Measurements from ENCODE around the gene SHISAL1.

GRCh38 chr22:44249376-44250147 is 63.2 kb downstream of the SHISAL1 start:
- TF ChIP-seq CTCF (IDR thresholded peaks at IDR 0.05; ENCODE audit: extremely low read depth in 1 of 2, insufficient read depth in 1 of 2, low read depth in 1 of 2, low read length in 2 of 2) (no peak), POLR2A (IDR thresholded peaks at IDR 0.05; ENCODE audit: low read depth, low read length) (no peak), MAX (IDR thresholded peaks at IDR 0.05; ENCODE audit: insufficient read depth, insufficient read length) (no peak), FOS (IDR thresholded peaks at IDR 0.05; ENCODE audit: borderline replicate concordance, insufficient read depth, low read length) (no peak), POLR2AphosphoS5 (IDR thresholded peaks at IDR 0.05; ENCODE audit: insufficient read depth, low read depth, low read length) (no peak), MYC (IDR thresholded peaks at IDR 0.05; ENCODE audit: low read depth, low read length) (no peak), JUN (IDR thresholded peaks at IDR 0.05; ENCODE audit: borderline replicate concordance, insufficient read depth, insufficient read length, low read depth) (no peak), EZH2 (IDR thresholded peaks at IDR 0.05; ENCODE audit: borderline replicate concordance, low read depth, low read length, severe bottlenecking) (no peak)
